Measurements from ENCODE around the gene CLVS2.

The CLVS2 gene, protein sequence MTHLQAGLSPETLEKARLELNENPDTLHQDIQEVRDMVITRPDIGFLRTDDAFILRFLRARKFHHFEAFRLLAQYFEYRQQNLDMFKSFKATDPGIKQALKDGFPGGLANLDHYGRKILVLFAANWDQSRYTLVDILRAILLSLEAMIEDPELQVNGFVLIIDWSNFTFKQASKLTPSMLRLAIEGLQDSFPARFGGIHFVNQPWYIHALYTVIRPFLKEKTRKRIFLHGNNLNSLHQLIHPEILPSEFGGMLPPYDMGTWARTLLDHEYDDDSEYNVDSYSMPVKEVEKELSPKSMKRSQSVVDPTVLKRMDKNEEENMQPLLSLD
- 0 reads per million in 3 donors for total RNA-seq

GRCh38 chr6:122995921-122996793 is at the start of gene CLVS2:
Gene CLVS2 (plus strand): TSS chr6:122996235. CDS start chr6:122997778, 1,543 bp downstream.
- DNase-seq = no peak
- no peaks in the 10 kb centered on the region for H3K36me3 ChIP-seq (ENCODE audit: control insufficient read depth, insufficient read depth, low read length)
- H3K4me1 ChIP-seq (ENCODE audit: control insufficient read depth, insufficient read depth, low read length, poor library complexity, severe bottlenecking) = no peaks in the 10 kb centered on the region
- no peak within 1 kb of the TSS for H3K4me3 ChIP-seq (ENCODE audit: insufficient read depth, low read depth, low read length, poor library complexity, severe bottlenecking)
- no peak within 1 kb of the TSS for H3K27ac ChIP-seq (ENCODE audit: insufficient read depth, low read length, poor library complexity, severe bottlenecking)
- H3K27me3 ChIP-seq (replicated peaks; ENCODE audit: control insufficient read depth, insufficient read depth, low read length, poor library complexity, severe bottlenecking) = peaks cover 4% of the 10 kb centered on the region
- H3K9me3 ChIP-seq (ENCODE audit: control insufficient read depth, low read length) = no peaks in the 10 kb centered on the region

GRCh38 chr6:122947355-122947754 is 48.7 kb upstream of the CLVS2 start:
- H3K36me3 ChIP-seq (ENCODE audit: control insufficient read depth, insufficient read depth, low read length) = no peaks in the 10 kb centered on the region
- DNase-seq = no peak
- no peaks in the 10 kb centered on the region for H3K9me3 ChIP-seq (ENCODE audit: control insufficient read depth, low read length)
- no peaks in the 10 kb centered on the region for H3K4me1 ChIP-seq (ENCODE audit: control insufficient read depth, insufficient read depth, low read length, poor library complexity, severe bottlenecking)
- no peak overlapping the region for H3K27ac ChIP-seq (ENCODE audit: insufficient read depth, low read length, poor library complexity, severe bottlenecking)
- no peaks in the 10 kb centered on the region for H3K27me3 ChIP-seq (replicated peaks; ENCODE audit: control insufficient read depth, insufficient read depth, low read length, poor library complexity, severe bottlenecking)
- H3K4me3 ChIP-seq (ENCODE audit: insufficient read depth, low read depth, low read length, poor library complexity, severe bottlenecking) = no peak overlapping the region

- Histone ChIP-seq H3K27me3 (replicated peaks; ENCODE audit: control insufficient read depth, insufficient read depth, low read length, poor library complexity, severe bottlenecking) (no peaks in the 10 kb centered on the region), H3K4me1 (ENCODE audit: control insufficient read depth, insufficient read depth, low read length, poor library complexity, severe bottlenecking) (no peaks in the 10 kb centered on the region), H3K36me3 (ENCODE audit: control insufficient read depth, insufficient read depth, low read length) (no peaks in the 10 kb centered on the region)
These were observed 42.3 kb upstream of the CLVS2 start for GRCh38 chr6:122953766-122954165.

GRCh38 chr6:122956376-122956775 is 39.7 kb upstream of the CLVS2 start:
- no peaks in the 10 kb centered on the region for H3K27me3 ChIP-seq (replicated peaks; ENCODE audit: control insufficient read depth, insufficient read depth, low read length, poor library complexity, severe bottlenecking)
- no peaks in the 10 kb centered on the region for H3K36me3 ChIP-seq (ENCODE audit: control insufficient read depth, insufficient read depth, low read length)
- DNase-seq = no peak
- H3K27ac ChIP-seq (ENCODE audit: insufficient read depth, low read length, poor library complexity, severe bottlenecking) = no peak overlapping the region
- no peaks in the 10 kb centered on the region for H3K4me1 ChIP-seq (ENCODE audit: control insufficient read depth, insufficient read depth, low read length, poor library complexity, severe bottlenecking)
- no peak overlapping the region for H3K4me3 ChIP-seq (ENCODE audit: insufficient read depth, low read depth, low read length, poor library complexity, severe bottlenecking)
- H3K9me3 ChIP-seq (ENCODE audit: control insufficient read depth, low read length) = no peaks in the 10 kb centered on the region

More at GRCh38 chr6:122953766-122954165, 42.3 kb upstream of the CLVS2 start:
- Histone ChIP-seq H3K9me3 (ENCODE audit: control insufficient read depth, low read length) (no peaks in the 10 kb centered on the region), H3K27ac (ENCODE audit: insufficient read depth, low read length, poor library complexity, severe bottlenecking) (no peak overlapping the region), H3K4me3 (ENCODE audit: insufficient read depth, low read depth, low read length, poor library complexity, severe bottlenecking) (no peak overlapping the region)
- DNase-seq = no peak

- Histone ChIP-seq H3K27ac (ENCODE audit: insufficient read depth, low read length, poor library complexity, severe bottlenecking) (no peak overlapping the region), H3K9me3 (ENCODE audit: control insufficient read depth, low read length) (no peaks in the 10 kb centered on the region), H3K27me3 (replicated peaks; ENCODE audit: control insufficient read depth, insufficient read depth, low read length, poor library complexity, severe bottlenecking) (no peaks in the 10 kb centered on the region), H3K4me1 (ENCODE audit: control insufficient read depth, insufficient read depth, low read length, poor library complexity, severe bottlenecking) (no peaks in the 10 kb centered on the region), H3K36me3 (ENCODE audit: control insufficient read depth, insufficient read depth, low read length) (no peaks in the 10 kb centered on the region), H3K4me3 (ENCODE audit: insufficient read depth, low read depth, low read length, poor library complexity, severe bottlenecking) (no peak overlapping the region)
- DNase-seq = no peak
These were observed 33.9 kb upstream of the CLVS2 start for GRCh38 chr6:122962000-122962624.

DNA sequence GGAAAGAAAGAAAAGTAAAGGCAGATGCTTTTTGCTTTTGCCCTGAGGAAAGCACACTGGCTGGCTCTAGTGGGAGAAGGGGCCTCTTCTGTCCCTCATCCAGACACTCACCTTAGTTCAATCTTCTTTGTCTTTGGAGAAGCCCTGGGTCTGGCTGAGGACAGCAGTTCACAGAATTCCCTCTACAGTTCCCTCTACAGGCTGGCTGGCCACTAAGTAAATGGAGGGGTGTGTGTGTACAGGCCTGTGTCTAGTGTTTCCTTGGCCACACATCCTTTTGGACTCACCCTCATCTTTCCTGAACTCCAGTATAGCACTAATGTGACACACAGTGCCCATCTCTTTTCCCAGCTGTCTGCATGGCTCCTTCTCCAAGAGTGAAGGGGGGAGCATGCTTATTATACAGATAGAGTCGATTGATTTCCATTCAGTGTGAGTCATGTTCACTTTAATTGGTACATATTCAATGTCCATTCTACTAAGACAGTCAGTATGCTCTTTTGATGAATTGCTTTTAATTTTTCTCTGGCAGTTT is 26.0 kb upstream of the CLVS2 start:
- Histone ChIP-seq H3K27me3 (replicated peaks; ENCODE audit: control insufficient read depth, insufficient read depth, low read length, poor library complexity, severe bottlenecking) (no peaks in the 10 kb centered on the region), H3K4me3 (ENCODE audit: insufficient read depth, low read depth, low read length, poor library complexity, severe bottlenecking) (no peak overlapping the region), H3K4me1 (ENCODE audit: control insufficient read depth, insufficient read depth, low read length, poor library complexity, severe bottlenecking) (no peaks in the 10 kb centered on the region), H3K36me3 (ENCODE audit: control insufficient read depth, insufficient read depth, low read length) (no peaks in the 10 kb centered on the region), H3K27ac (ENCODE audit: insufficient read depth, low read length, poor library complexity, severe bottlenecking) (no peak overlapping the region), H3K9me3 (ENCODE audit: control insufficient read depth, low read length) (no peaks in the 10 kb centered on the region)
- DNase-seq = no peak

DNA sequence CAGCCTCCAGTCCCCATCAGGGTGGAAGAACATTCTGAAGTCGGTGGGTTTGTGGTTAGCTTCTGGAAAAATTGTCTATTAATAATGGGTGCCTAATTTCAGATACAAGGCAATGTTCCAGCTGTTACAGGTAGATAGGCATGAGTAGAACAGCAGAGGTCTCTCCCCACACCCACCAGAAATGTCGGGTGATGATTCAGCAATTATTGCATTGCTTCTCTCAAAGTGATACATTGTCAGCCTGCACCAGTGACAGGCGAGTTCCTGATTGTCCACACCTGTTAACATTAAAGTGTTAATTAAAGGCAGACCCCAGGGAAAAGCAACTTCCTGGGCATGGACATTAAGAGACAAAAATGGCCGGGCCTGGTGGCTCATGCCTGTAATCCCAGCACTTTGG is 18.9 kb upstream of the CLVS2 start:
- Histone ChIP-seq H3K9me3 (ENCODE audit: control insufficient read depth, low read length) (no peaks in the 10 kb centered on the region), H3K27me3 (replicated peaks; ENCODE audit: control insufficient read depth, insufficient read depth, low read length, poor library complexity, severe bottlenecking) (no peaks in the 10 kb centered on the region), H3K36me3 (ENCODE audit: control insufficient read depth, insufficient read depth, low read length) (no peaks in the 10 kb centered on the region), H3K27ac (ENCODE audit: insufficient read depth, low read length, poor library complexity, severe bottlenecking) (no peak overlapping the region), H3K4me3 (ENCODE audit: insufficient read depth, low read depth, low read length, poor library complexity, severe bottlenecking) (no peak overlapping the region), H3K4me1 (ENCODE audit: control insufficient read depth, insufficient read depth, low read length, poor library complexity, severe bottlenecking) (no peaks in the 10 kb centered on the region)
- no peak for DNase-seq

DNA sequence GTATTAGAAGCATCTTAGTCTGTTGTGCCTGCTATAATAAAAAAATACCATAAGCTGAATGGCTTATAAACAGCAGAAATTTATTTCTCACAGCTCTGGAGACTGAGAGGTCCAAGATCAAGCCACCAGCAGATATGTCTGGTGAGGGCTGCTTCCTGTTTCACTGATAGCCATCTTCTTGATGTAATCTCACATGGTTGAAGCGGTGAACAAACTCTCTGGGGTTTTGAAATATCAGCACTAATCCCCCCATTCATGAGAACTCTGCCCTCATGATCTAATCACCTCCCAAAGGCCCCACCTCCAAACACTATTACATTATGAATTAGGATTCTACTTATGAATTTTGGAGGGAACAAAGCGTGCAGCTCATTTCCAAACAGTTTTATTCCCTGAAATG is 11.6 kb upstream of the CLVS2 start:
- no peak overlapping the region for H3K27ac ChIP-seq (ENCODE audit: insufficient read depth, low read length, poor library complexity, severe bottlenecking)
- H3K4me1 ChIP-seq (ENCODE audit: control insufficient read depth, insufficient read depth, low read length, poor library complexity, severe bottlenecking) = no peaks in the 10 kb centered on the region
- H3K9me3 ChIP-seq (ENCODE audit: control insufficient read depth, low read length) = no peaks in the 10 kb centered on the region
- no peaks in the 10 kb centered on the region for H3K36me3 ChIP-seq (ENCODE audit: control insufficient read depth, insufficient read depth, low read length)
- H3K4me3 ChIP-seq (ENCODE audit: insufficient read depth, low read depth, low read length, poor library complexity, severe bottlenecking) = no peak overlapping the region
- H3K27me3 ChIP-seq (replicated peaks; ENCODE audit: control insufficient read depth, insufficient read depth, low read length, poor library complexity, severe bottlenecking) = no peaks in the 10 kb centered on the region
- DNase-seq = no peak

- Histone ChIP-seq H3K4me1 (ENCODE audit: control insufficient read depth, insufficient read depth, low read length, poor library complexity, severe bottlenecking) (no peaks in the 10 kb centered on the region), H3K4me3 (ENCODE audit: insufficient read depth, low read depth, low read length, poor library complexity, severe bottlenecking) (no peak overlapping the region), H3K27me3 (replicated peaks; ENCODE audit: control insufficient read depth, insufficient read depth, low read length, poor library complexity, severe bottlenecking) (peaks cover 4% of the 10 kb centered on the region), H3K9me3 (ENCODE audit: control insufficient read depth, low read length) (no peaks in the 10 kb centered on the region), H3K36me3 (ENCODE audit: control insufficient read depth, insufficient read depth, low read length) (no peaks in the 10 kb centered on the region), H3K27ac (ENCODE audit: insufficient read depth, low read length, poor library complexity, severe bottlenecking) (no peak overlapping the region)
- no peak for DNase-seq
These were observed 1.8 kb upstream of the CLVS2 start for GRCh38 chr6:122994256-122994655.
